ENCODE data around the gene CPXM2.
"Not testable (repeated sequence)": the region's sequence is repeated elsewhere in the genome, so short reads cannot be mapped to it uniquely, and the experiment has no call there.

Gene CPXM2

DNA sequence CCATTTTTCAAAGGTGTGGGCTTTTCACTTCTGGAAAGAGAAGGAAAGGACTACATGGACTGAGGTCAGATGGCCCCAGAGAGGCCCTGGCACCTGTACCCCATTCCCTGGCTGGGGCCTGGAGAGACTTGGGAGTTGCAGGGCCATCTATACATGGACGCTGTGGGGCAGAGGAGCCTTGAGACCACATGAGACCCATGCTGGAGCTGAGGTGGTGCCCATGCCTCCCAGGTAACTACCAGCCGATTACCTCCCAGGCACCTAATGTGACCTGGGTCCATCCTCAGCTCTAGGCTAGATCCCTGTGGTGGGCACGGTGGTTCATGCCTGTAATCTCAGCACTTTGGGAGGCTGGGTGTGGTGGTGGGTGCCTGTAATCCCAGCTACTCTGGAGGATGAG lies 144.2 kb downstream of the CPXM2 start:
- DNase-seq (ENCODE audit: extremely low read depth in 1 of 2, low read depth in 1 of 2) = no peak

DNA sequence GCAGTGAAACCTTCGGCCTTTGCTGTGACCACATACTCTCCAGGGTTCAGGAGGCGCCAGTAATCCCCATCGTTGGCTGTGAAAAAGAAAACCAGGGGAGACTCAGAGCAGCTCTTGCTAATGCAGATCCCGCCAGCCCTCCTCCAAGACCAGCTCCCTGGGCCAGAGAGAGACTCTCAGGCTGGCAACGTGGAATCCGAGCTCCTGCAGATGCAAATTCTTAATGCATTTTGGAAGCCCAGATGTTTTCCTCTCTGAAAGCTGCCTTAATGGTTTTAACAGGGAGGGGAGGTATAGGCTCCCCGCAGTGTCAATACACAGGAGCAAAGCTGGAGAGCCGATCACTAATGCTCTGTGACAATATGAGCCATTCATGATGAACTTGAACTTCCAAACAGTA lies 144.7 kb downstream of the CPXM2 start:
- no peak for DNase-seq (ENCODE audit: extremely low read depth in 1 of 2, low read depth in 1 of 2)

DNA sequence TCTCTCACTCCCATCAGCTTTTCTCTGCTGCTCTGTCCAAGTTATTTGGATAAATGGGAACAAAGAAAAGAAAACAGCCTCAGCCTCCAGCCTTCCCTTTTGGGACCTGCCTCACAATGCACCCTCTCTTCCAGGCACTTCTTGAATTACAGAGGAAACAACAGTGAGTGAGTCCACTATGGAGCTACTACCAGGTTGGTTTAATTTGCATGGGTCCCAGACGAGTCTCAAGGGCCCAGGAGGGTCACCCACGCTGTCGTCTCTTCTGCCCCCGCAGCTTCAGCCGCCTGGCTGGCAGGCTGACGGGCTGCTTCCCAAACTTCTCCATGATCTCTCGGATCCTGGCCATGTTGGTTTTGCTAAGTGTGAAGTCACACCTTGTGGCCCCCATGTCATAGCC lies 145.1 kb downstream of the CPXM2 start:
- no peak for DNase-seq (ENCODE audit: extremely low read depth in 1 of 2, low read depth in 1 of 2)

DNA sequence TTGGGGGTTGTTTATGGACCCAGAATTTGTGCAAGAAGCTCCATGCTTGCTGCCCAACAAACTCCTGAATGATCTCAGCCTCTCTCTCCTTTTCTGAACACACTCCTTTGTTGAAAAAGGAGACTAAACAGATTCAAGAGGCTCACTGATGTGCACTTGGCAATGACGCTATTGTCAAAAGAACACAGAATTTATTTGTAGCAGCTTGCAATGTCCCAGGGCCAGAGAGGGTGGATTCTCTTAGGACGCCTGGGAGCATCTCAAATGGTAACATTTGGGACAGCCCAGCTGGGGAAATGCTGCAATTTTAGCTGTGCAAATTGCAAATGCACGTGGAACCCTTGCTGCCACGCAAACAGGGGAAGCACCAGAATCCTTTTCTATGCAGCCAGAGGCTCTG lies 145.5 kb downstream of the CPXM2 start:
- DNase-seq (ENCODE audit: extremely low read depth in 1 of 2, low read depth in 1 of 2) = no peak

GRCh38 chr10:123744224-123744536 lies 147.4 kb downstream of the CPXM2 start:
- no peak for DNase-seq (ENCODE audit: extremely low read depth in 1 of 2, low read depth in 1 of 2)

GRCh38 chr10:123743441-123744223 lies 148.0 kb downstream of the CPXM2 start:
- DNase-seq (ENCODE audit: extremely low read depth in 1 of 2, low read depth in 1 of 2) = no peak

DNA sequence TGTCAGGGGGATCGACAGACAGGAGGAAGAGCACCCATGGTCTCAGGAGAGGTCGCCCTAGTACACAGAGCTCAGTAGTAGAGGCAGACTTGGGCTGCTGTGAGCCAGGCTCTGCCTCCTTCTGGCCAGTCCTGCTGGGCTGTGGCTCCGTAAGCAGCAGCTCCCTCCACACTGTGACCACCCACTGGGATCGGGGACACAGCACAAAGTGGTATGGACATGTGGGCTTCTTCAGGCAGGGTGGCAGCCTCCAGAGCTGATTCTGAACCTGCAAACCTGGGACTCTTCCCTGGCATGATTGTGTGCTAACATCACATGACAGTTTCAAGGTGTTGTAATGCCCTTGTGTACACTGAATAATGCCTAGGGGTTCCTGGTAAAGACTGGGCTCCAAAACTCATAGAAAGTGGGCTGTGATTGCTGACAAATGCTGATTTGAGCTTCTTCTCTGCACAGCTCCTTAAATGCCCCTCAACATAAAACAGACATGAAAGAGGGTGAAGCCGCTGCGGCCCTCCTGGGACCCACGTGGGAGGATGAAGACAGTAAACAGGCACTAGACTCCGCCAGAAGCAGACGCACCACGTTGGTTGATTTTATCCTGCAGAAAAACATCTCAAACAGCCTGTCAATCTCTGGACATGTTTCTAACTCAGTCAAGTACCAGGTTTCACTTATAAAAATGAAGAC lies 148.7 kb downstream of the CPXM2 start:
- DNase-seq (ENCODE audit: extremely low read depth in 1 of 2, low read depth in 1 of 2) = no peak

DNA sequence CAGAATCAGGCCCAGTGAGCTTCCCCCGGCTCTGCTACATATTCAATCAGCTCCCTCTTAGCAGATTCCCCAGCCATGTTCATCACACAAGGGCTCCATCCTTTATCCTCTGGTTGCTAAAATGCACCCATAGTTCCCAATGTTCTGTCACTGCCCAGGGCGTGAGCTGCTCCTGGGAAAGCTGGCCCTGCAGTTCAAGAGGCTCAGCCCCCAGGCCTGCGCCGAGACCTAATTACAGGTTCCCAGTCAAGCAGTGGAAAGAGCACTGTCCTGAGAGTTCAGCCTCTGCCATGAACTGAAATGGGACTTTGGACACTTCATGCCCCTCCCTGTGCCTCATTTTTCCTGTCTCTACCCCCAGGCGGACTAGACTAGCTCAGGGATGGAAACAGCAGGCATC lies 149.9 kb downstream of the CPXM2 start:
- DNase-seq (ENCODE audit: extremely low read depth in 1 of 2, low read depth in 1 of 2) = no peak

GRCh38 chr10:123741146-123741545 lies 150.5 kb downstream of the CPXM2 start:
- no peak for DNase-seq (ENCODE audit: extremely low read depth in 1 of 2, low read depth in 1 of 2)

DNA sequence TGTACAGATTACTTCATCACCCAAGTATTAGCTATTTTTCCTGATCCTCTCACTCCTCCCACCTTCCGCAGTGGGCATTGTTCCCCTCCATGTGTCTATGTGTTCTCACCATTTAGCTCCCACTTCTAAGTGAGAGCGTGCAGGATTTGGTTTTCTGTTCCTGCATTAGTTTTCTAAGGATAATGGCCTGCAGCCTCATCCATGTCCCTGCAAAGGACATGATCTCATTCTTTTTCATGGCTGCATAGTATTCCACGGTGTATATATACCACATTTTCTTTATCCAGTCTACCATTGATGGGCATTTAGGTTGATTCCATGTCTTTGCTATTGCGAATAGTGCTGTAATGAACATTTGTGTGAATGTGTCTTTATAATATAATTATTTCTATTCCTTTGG lies 154.7 kb downstream of the CPXM2 start:
- not testable (repeated sequence) for DNase-seq (ENCODE audit: extremely low read depth in 1 of 2, low read depth in 1 of 2)

GRCh38 chr10:123729523-123729922 lies 162.1 kb downstream of the CPXM2 start:
- no peak for DNase-seq (ENCODE audit: extremely low read depth in 1 of 2, low read depth in 1 of 2)

DNA sequence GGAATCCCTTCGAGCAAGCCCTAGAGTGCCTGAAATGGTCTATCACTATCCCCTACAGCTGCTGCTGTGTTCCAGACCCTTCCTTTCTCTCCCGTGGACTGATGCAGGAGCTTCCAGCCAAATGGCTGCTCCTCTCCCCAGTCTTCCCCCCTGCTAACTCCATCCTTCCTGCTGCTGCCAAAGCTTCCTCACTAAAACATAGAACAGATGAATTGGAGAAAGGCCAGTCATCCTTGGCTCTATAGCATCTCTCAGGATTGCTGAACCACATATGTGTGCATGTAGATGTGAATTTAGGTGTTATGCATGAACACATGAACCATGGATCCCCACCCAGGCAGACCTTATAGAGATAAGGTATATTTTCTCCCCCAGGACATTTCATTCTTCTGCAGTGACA lies 164.8 kb downstream of the CPXM2 start:
- no peak for DNase-seq (ENCODE audit: extremely low read depth in 1 of 2, low read depth in 1 of 2)

DNA sequence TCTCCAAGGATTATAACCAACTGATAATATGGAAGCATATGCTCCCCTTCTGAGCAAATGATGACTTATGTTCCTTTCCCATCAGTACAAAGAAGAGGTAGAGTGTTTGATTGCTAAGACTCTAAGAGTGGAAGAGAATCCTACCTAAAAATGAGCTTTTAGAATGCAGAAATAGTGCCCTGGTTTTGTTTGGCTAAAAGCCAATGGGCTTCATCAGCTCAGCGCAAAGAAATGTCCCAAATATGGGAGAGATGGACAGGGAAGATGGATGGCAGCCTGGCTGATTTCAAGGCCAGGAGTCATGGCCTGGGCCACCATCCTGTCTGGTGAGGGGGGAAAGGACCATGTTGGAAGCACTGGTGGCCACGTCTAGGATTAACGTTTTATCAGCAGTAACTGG lies 165.2 kb downstream of the CPXM2 start:
- no peak for DNase-seq (ENCODE audit: extremely low read depth in 1 of 2, low read depth in 1 of 2)

- no peak for DNase-seq (ENCODE audit: extremely low read depth in 1 of 2, low read depth in 1 of 2)
These were observed 166.9 kb downstream of the CPXM2 start for GRCh38 chr10:123724747-123725146.

DNA sequence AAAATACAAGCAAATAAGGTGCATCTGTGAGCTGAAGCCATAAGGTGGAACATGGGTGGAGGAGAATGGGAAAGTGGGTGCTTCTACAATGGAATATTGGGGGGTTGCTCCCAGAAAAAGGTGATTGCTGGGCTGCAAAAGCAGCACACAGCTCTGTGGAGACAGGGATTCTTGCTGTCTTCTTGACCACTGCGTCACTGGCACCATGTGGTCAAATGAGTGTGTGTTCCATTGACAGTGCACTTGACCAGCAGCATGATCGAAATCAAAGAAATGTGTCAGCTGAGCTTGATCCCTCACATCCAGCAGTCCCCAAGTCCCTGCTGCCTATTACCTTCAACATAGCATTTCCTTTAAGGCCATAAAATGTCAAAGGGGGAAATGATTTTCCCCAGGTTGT lies 169.3 kb downstream of the CPXM2 start:
- DNase-seq (ENCODE audit: extremely low read depth in 1 of 2, low read depth in 1 of 2) = no peak

DNA sequence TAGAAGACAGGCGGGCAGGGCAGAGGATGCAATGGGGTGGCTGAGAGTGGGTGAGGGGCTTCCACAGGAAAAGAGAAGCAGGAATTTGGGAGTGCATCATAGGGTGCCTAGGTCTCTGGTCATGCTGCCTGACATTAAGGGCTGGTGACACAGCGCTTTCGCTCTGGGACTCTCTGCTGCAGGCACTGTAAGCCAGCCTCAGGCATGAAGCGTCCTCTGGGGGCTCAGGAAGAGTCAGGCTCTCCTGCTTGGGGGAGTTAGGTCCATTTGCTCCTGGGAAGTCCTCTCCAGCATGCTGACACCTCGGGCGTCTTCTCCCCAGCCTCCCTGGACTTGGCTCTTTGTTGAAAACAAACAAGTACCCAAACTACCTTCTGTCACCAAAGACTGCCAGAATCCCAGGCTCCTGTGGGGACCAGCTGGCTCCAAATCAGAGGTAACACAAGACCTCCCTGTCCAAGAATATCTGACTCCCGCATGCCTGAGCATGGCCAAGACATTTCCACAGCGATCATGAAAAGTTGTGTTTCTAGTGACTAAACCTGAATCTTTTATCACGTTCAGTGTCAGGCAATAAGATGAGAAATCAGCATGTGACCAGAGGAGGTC lies 170.1 kb downstream of the CPXM2 start:
- no peak for DNase-seq (ENCODE audit: extremely low read depth in 1 of 2, low read depth in 1 of 2)

DNA sequence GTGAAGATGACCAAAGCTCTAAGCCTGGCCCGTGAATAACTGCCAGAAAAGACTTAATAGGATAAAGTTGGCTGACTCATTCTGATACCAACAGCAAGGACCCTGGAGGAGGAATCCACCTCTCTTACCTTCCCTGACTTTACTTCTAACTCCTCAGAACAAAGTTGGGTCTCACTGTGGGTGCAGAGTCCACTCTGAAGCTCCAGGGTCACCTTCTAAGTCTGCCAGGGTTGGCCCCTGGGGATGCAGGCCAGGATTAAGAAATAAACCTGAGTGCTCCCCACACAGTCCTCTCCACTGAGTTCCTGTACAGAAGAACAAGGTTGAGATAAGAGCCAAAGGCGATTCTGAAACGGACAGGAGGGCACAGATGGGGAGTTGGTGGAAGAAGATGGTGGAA lies 171.1 kb downstream of the CPXM2 start:
- no peak for DNase-seq (ENCODE audit: extremely low read depth in 1 of 2, low read depth in 1 of 2)

DNA sequence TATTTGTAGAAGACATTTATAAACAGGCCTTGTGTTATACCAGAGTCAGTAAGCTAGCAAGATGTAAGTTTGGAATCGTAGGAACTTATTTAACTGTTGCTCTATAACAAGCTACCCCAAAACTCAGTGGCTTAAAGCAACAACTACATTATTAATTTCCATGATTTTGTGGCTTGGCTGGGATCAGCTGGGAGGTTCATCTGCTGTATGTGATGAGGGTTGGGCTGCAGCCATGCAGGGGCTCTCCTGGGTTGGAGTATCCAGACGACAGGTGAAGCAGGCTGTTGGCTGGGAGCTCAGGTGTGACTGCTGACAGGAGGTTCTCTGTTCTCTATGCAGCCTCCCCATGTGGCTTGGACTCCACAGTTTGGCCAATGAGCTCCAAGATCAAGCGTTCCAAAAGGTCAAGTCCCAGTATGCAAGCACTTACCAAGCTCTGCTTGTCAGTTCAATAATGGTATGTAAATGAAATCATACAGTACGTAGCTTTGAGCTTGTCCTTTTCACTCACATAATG lies 173.0 kb downstream of the CPXM2 start:
- no peak for DNase-seq (ENCODE audit: extremely low read depth in 1 of 2, low read depth in 1 of 2)

- DNase-seq (ENCODE audit: extremely low read depth in 1 of 2, low read depth in 1 of 2) = no peak
These were observed 174.3 kb downstream of the CPXM2 start for GRCh38 chr10:123717336-123717735.

DNA sequence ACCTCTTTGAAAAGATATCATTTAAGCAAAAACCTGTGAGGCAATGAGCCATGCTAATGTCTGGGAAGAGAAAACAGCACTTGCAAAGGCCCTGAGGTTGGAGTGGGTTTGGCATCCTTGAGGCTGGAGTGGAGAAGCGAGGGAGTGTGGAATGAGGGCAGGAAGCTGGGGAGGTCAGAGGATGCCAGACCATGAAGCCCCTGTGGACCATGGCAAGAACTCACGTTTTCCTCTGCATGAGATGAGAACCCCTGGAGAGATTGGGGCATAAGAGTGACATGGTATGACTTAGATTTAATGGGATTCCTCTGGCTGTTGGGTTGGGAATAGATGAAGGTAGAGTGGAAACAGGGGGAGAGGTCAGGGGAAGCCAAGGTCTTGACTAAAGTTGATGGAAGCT lies 176.1 kb downstream of the CPXM2 start:
- DNase-seq (ENCODE audit: extremely low read depth in 1 of 2, low read depth in 1 of 2) = no peak

DNA sequence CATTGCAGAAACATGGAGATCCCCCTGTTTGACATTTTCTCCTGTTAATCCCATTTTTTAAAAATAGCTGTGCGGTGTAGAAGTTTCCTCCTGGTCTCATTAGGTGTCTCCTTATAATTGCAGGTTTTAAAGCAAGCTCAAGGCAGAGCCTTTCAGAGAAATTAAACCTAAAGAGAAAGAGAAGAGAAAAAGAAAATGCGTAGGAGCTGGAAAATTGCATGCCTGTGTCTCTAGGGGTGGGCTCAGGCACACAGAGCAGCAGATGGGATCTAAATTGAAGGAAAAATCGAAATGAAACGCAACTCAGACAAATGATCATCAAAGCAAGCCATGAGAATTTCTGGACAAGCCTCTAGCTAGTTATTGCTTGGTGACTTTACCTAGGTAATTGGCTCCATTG lies 185.4 kb downstream of the CPXM2 start:
- DNase-seq (ENCODE audit: extremely low read depth in 1 of 2, low read depth in 1 of 2) = no peak

DNA sequence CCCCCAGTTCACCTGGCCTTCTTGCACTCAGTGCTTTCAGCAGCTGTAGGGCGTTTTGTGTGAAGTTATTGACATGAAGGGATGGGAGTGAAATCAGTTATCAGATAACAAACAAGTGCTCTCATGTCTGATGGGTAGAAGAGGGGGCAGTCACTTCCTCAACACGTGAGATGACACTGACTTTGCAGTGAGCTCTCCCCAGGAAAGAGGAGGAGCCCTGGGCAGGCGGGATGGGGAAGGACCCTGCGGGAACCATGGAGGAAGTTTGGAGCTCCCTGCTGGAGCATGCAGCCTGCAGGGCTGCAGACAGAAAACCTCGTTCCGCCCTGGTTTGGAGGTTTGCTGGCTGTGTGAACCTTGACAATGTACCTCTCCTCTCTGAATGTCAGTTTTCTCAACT lies 186.8 kb downstream of the CPXM2 start:
- DNase-seq (ENCODE audit: extremely low read depth in 1 of 2, low read depth in 1 of 2) = no peak
